GM19035 (cell line): ENCODE measurements around the gene R3HDM4.

Source experiments
- ATAC-seq: cut with Tn5 transposase; IDR thresholded peaks from one replicate; pipeline ENCODE4 v1.9.1; 2021; ENCODE audit not compliant: unreplicated experiment

R3HDM4 gene

DNA sequence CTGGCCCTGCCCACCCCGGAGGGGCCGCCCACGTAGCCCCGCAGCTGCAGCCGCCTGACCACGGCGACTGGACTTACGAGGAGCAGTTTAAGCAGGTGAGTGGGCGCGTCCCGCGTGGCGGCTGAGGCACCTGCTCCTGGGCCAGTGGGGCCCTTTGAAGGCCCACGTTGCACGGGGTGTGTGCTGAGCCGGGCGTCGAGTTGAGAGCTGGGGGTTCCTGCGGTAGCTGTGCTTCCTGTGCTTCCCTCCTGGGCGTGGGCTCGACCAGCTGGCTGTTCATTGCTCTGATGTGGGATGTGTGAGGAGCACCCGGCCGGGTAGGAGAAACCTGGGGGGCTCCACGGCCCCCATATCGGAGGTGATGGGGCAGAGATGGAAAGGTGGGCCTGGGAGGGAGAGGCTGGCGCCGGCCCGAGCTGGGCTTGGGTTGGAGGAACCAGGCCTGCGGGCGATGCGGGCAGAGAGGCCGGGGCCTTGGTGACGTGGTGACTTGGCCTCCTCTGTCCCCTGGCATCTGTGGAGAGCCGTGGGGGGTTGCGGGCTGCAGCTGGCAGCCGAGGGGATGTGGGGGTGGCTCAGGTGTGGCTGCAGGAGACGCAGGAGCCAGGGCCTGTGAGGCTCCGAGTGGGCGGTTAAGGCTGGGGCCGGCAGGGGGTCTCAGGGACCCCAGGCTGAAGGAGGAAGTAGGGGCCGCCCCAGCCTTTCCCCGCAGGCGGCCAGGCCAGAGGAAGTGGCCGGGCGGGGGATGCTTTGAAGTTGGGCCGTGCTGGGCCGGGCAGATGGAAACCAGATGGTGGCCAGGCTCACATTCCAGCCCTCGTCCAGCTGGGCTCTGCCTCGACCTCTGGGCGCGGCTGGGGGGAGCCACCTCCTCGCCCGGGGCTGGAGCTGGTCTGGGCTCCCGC is 19.9 kb upstream of the R3HDM4 start:
- no peak for ATAC-seq

DNA sequence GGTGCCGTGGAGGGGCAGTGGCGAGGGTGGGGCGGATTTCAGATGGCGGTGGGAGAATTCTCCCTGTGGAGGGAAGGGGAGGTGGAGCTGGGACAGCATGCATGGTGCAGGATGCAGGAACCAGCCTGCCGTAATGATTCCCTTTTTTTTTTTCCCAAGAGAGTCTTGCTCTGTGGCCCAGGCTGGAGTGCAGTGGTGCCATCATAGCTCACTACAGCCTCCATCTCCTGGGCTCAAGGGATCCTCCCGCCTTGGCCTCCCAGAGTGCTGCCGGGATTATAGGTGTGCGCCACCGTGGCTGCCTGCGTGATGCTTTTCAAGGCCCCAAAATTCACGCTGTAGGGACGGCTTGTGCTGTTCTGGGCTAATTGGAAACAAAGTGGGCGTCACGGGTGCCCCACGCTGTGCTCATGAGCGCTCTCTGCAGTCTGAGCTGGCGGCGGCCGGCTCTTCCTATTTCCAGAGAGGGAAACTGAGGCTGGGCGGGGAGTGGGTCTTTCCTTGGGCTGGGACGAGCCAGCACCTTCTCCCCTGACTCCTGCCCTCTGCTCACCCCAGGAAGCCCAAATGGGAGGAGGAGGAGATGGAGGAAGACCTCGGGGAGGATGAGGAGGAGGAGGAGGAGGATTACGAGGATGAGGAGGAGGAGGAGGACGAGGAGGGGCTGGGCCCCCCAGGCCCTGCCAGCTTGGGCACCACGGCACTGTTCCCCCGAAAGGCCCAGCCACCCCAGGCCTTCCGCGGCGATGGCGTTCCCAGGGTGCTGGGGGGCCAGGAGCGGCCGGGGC is 19.0 kb upstream of the R3HDM4 start:
- ATAC-seq: no peak

DNA sequence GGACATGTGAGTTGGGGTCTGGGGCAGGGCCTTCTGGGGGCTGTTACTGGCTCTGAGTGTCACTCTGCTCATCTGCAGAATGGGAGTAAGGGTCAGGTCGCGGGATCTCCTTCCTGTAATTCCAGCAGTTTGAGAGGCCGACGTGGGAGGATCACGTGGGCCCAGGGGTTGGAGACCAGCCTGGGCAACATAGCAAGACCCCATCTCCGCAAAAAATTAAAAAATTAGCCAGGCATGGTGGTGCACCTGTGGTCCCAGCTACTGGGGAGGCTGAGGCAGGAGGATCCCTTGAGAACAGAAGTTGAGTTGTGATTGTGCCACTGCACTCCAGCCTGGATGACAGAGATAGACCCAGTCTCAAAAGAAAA is 16.9 kb upstream of the R3HDM4 start:
- no peak for ATAC-seq

DNA sequence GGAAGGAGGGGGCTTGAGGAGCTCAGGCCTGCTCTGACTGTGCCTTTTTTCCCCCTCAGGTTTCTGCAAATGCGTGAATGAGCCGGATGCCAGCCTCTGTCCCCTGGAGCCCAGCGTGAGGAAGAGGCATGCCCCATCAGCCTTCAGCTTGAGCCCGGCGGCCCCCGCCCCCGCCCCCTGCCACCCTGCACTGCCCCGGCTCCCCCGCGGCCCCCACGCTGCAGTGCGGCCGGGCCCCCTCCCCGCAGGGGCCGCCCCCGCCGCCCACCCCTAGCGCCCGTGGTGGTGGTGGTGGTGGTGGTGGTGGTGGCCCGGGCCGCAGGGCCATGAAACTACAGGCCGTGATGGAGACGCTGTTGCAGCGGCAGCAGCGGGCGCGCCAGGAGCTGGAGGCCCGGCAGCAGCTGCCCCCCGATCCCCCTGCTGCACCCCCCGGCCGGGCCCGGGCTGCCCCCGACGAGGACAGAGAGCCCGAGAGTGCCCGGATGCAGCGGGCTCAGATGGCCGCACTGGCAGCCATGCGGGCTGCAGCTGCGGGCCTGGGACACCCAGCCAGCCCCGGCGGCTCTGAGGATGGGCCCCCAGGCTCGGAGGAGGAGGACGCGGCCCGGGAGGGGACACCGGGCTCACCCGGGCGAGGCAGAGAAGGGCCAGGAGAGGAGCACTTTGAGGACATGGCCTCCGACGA is 16.3 kb upstream of the R3HDM4 start:
- no peak for ATAC-seq

DNA sequence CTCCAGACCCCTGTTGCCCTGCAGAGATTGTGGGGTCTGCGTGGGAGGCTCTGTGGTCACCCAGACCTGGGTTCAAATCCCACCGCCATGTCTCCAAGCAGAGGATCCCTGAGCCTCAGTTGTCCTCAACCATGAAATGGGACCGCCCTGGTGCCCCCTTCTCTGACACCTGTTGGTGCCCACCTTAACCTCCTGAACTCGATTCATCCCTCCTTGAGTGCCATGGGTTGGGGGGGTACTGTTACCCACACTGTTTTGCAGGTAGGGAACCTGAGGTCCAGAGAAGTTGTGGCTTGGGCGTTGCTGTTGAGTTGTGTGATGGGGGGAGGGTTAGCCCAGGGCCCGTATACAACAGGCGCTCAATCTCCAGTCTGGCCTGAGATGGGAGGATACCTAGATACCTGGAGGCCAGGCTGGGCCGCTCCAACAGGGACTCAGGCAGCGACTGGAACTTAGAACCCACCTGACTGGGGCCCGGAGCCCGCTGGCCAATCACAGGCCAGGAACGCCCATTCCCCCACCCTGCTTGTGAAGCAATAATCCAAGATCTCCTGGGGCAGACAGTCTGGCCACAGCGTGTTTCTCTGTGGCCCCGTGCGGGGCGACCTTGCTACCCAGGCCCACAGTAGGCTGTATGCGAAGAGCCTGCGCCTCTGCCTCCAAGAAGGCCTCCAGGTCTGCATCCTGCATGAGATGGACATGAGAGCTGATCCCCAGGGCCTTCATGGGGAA is 15.6 kb upstream of the R3HDM4 start:
- no peak for ATAC-seq

DNA sequence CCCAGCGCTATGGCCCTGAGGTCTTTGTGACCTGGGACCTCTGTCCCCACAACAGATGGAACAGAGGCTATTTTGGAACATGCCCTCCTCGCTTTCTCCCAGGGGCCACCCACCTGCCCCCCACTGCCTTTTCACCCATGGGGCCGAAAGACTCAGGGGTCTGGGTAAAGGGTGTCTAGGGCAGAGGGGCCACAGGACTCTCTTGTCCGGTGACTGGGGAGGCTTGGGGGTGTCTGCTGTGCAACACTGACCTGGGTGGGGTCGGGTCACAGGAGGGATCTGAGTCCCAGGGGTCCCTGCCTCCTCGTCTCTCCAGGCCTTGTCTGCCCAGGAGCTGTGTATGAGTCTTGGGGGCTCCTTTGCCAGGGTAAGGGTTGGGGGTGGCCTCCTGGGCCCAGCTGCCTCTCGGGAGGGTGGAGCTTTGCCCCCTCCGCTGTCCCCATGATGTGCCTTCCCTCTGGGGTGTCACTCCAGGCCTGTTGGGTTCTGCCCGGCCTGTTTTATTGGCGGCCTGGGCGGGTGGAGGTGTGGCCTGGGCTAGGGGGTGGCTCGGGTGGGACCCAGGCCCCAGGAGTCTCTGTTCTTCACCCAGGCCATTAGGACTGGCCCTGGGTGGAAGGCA is 14.9 kb upstream of the R3HDM4 start:
- ATAC-seq: no peak

DNA sequence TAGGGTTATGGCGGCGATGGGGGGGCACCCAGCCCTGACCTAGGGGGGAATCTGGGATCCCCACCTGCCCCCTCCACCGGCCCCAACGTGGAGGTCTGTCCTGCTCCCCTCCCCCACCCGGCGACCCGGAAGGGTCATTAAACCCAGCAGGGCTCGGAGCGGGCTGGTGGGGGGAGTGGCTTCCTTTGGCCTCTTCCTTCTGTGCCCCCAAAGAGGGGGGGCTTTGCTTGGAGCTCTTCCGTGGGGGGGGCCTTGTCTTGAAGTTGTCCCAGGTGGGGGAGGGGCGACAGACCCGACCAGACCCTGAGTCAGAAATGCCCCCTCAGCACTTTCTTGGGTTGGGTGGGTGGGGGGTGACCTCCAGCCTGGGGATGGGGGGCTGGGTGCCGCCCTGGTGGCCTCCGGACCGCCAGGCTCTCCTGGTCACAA is 14.3 kb upstream of the R3HDM4 start:
- ATAC-seq: no peak

DNA sequence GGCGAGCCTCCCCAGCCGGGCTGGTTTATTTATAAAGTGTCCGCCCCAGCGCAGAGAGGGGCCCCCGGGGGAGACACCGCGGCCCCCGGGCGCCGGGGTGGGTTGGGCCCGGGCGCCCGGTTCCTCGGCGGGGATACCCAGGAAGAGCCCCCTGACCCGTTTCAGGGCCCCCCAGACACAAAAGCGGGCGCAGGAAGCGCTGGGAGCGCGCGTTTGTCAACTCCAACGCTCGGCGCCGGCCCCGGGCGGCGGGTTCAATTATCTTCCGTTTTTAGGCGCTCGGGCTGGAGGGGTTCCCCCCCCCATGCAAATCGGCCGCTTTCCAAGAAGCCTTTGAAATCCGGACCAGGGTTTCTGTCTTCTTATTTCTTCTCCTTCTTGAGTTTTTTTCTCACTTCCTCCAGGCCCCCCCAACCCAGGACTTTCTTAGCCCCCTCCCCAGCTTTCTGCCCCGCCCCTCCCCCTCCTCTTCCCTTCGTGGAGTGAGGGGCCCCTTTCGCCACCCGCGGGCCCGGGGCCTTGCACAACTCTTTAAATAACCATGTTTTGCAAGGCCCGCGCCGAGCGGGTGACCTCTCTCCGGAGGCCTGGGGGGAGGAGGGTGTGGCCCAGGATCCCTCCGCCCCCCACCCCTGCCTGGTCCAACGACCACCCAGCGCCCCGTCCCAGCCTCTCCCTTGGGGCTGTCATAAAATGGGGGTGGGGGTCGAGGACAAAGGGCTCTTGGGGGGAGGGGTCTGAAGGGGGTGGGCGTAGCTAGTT is 13.8 kb upstream of the R3HDM4 start:
- no peak for ATAC-seq

DNA sequence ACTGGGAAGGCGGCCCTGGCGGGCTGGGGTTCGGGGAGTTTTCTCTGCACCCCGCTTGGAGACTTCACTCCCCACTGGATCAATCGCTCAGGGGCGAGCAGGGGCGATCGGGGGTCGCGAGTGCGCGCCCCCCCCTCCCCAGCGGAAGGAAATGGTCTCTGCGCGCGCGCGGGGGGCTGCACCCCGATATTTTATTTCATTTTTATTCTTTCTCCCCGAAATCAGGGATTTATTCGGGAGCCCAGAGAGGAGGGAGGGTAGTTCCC is 13.2 kb upstream of the R3HDM4 start:
- no peak for ATAC-seq

DNA sequence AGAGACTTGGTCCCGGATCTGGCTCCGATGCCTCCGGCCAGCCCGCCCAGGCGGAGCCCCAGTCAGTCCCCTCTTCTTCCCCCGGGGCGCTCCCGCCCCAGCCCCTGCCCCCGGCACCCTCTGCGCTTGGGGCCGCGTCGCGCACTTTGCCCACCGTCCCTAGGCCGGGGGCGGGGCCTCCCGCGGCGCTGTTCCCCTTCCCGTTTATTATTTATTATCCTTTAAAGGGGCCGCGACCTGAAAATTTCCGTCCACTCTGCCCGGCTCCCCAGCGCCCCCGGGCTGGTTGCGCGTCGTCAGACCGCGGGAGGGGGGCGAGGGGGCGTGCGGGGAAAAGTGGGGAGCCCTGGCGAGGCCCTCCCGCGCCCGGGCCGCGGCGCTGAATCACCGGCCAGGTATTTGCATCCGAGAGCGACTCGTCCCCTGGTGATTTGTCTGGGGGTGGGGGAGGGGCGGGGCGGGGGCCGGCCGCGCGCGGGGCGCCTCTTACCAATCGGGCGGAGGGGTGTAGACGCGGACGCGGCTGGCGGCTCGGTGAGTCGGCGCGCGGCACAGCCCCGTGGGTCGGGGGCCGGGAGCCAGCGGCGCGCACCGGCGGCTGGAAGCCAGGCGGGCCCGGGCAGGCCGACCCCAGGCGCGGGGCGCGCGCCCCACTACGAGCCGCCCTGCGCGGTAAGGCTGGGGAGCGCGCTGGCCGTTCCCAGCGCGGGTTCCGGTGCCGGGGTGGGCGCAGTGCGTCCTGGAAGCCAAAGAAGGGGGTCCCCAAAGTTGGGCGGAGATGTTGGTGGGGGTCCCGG is 12.7 kb upstream of the R3HDM4 start, which contains the start of gene ARID3A:
ARID3A (plus strand) TSS at position 510 of the 797 bp plus-strand sequence. CDS start 3,494 bp downstream, outside the sequence.
- ATAC-seq: peak; percentile 61

DNA sequence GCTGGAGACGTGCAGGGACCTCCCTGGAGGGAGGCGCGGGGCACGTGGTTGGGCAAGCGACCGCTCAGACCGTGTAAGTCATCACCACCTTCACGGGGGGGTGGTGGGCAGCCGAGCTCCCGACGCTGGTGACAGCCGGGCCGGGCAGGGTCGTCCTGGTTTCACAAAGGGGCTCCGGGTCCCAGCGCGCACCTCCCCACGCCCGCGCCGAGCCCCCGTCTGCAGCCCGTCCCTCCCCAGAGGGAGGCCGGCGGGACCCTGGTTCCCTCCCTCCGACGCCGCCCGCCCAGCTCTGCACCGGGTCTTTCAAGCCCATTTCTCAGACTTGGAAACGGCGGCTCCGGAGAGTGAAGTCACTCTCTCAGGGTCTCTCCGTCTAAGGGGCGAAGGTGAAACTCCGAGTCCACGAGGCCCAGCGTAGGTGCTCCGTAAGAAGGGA is 12.1 kb upstream of the R3HDM4 start:
- peak; percentile 38 for ATAC-seq

DNA sequence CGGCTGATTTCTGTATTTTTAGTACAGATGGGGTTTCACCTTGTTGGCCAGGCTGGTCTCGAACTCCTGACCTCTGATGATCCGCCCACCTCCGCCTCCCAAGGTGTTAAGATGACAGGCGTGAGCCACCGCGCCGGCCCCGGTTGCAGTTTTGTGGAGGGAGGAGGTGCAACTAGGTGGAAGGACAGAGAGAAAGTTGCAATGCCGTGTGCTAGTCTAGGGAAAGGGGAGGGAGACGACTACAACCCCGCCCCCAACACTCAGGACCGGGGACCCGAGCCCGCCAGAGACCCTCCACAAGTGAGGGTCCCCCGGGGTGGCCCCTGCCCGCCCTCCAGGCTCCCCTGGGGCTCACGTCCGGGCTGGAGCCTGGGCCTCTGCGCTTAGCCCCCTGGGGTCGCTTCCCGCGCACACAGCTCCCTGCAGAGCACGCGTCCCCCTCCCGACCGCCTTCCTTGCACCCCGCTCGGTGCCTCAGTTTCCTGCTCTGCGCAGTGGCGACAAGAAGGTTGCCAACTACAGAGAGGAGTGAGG is 11.6 kb upstream of the R3HDM4 start:
- no peak for ATAC-seq

DNA sequence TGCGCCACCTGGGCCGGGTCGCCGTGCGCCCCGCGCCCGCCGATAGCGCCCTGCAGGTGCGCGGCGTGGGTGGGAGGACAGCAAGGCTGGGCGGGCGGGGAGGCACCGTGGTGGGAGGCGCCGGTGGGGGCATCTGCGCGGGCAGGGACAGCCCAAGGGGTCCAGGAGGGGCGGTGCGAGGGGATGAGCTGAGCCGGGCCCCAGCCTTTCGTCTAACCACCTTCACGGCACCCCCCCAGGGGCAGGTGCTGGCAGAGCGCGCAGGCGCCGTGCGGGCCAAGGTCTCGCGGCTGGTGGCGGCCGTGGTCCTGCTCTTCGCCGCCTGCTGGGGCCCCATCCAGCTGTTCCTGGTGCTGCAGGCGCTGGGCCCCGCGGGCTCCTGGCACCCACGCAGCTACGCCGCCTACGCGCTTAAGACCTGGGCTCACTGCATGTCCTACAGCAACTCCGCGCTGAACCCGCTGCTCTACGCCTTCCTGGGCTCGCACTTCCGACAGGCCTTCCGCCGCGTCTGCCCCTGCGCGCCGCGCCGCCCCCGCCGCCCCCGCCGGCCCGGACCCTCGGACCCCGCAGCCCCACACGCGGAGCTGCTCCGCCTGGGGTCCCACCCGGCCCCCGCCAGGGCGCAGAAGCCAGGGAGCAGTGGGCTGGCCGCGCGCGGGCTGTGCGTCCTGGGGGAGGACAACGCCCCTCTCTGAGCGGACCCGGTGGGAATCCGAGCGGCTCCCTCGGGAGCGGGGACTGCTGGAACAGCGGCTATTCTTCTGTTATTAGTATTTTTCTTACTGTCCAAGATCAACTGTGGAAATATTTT is 7.2 kb upstream of the R3HDM4 start:
- ATAC-seq: no peak

DNA sequence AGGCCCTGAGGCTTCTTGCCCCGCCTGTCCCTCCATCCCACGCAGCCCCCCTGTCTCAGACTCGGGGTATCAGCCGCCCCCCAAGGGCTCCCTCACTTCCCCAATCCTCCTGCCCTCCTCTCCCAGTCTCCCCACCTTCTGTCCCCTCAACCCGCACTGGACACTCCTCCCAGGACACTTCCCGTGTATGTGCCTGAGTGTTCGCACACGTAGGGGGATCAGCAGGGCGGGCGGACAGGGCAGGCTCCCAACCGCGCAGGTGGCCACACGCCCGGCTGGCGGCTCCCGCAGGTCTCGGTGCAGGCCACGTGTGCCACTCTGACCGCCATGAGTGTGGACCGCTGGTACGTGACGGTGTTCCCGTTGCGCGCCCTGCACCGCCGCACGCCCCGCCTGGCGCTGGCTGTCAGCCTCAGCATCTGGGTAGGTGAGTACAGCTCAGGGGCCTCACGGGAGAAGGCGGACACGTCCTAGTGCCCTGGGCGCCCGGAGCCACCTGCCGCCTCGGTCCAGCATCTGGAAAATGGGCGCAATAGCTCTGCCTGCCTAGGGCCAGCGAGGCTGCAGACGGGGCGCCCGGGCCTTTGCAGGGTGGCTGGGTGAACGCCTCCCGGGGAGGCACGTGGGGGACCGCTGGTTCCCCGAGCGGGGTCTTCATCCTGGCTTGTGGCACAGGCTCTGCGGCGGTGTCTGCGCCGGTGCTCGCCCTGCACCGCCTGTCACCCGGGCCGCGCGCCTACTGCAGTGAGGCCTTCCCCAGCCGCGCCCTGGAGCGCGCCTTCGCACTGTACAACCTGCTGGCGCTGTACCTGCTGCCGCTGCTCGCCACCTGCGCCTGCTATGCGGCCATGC is 6.4 kb upstream of the R3HDM4 start:
- no peak for ATAC-seq

DNA sequence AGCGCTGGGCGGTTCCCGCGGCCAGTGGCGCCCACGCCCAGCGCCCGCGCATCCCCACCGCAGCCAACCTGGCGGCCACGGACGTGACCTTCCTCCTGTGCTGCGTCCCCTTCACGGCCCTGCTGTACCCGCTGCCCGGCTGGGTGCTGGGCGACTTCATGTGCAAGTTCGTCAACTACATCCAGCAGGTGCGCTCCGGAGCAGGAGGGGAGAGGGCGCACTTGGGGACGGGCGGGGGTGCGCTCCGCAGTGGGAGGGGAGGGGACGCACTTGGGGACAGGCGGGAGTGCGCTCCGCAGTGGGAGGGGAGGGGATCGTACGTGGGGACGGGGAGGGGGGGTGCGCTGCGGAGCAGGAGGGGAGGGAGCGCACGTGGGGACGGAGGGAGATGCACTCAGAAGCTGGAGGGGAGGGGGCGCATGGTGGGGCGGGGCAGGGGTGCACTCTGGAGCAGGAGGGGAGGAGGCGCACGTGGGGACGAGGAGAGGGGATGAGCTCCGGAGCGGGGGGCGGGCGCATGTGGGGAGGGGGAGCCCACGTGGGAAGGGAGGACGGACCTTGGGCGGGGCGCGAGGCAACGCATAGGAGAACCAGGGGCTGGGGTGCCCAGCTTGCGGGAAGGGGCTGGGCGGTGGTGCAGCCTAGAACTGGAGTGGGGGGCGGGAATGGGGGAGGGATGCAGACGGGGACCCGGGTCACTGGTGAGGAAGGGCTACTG is 5.6 kb upstream of the R3HDM4 start:
- ATAC-seq: no peak

DNA sequence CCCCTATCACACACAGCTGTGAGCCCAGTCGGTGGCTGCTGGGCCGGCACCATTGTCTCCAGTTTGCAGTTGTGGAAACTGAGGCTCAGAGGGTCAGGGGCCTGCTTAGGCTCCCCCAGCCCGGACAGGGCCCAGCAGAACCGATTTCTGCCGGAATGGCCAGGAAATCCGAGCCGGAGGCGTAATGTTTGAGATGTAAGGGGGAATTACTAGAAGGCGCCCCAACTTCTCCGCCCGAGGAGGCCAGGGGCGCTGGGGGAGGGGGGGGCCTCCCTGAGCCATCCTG is 5.1 kb upstream of the R3HDM4 start:
- ATAC-seq: no peak
